ENCODE data around the gene PHOX2A.

- TF ChIP-seq TAF1 (IDR thresholded peaks at IDR 0.05; ENCODE audit: borderline replicate concordance, insufficient read depth, low read length) (no peak), REST (IDR thresholded peaks at IDR 0.05; ENCODE audit: insufficient read depth in 1 of 2, low read depth in 2 of 2, low read length in 2 of 2) (no peak), SIN3A (IDR thresholded peaks at IDR 0.05; ENCODE audit: borderline replicate concordance, insufficient read depth, low read length) (no peak), POLR2AphosphoS5 (IDR thresholded peaks at IDR 0.05; ENCODE audit: low read depth, low read length) (no peak), FOXP2 (optimal IDR thresholded peaks at IDR 0.05; ENCODE audit: borderline replicate concordance, extremely low read depth, extremely low read length, insufficient read depth) (no peak)
Observed at GRCh38 chr11:72287293-72287692, 43.3 kb upstream of the PHOX2A start.
